ENCODE measurements around the gene EPHB2. TPM values are rescaled to one million over a fixed set of nuclear protein-coding genes. Genes with fewer than 3 reads are reported as not detected.
A peak's percentile ranks its signal among the peaks of the same experiment; 100 is the strongest.

EPHB2 gene
- total and polyA plus RNA-seq, 3 donors from 2014 or later = 7.7 to 9.4 (median 8.2) TPM

- intact Hi-C loops (cut with DNase I; ENCODE audit: low total_unique reads) = no loop called here
- TF ChIP-seq CTCF (IDR thresholded peaks at IDR 0.05) (no peak), POLR2A (IDR thresholded peaks at IDR 0.05) (no peak)
Observed at GRCh38 chr1:22777388-22778057, 66.9 kb downstream of the EPHB2 start.

GRCh38 chr1:22778408-22778807 is 67.8 kb downstream of the EPHB2 start:
- 26 to 47% methylated on average over 2 of the region's 2 CpGs for WGBS, 2 donors
- intact Hi-C loops (cut with DNase I; ENCODE audit: low total_unique reads) = no loop called here
- TF ChIP-seq CTCF (IDR thresholded peaks at IDR 0.05) = no peak
- no peak for TF ChIP-seq POLR2A (IDR thresholded peaks at IDR 0.05)
- peaks cover 39% of the 10 kb centered on the region for H3K4me1 ChIP-seq
- H3K36me3 ChIP-seq (ENCODE audit: low read depth, missing control alignments) = no peaks in the 10 kb centered on the region
- H3K27ac ChIP-seq = no peak overlapping the region
- H3K4me3 ChIP-seq = no peak overlapping the region
- no peak for DNase-seq
- H3K27me3 ChIP-seq = no peaks in the 10 kb centered on the region
- H3K9me3 ChIP-seq = no peaks in the 10 kb centered on the region

More at GRCh38 chr1:22777388-22778057, 66.9 kb downstream of the EPHB2 start:
- H3K4me3 ChIP-seq = no peak overlapping the region
- no peaks in the 10 kb centered on the region for H3K9me3 ChIP-seq
- peaks cover 39% of the 10 kb centered on the region for H3K4me1 ChIP-seq
- WGBS, 2 donors = 66 to 78% methylated on average over 6 to 7 of the region's 7 CpGs
- H3K36me3 ChIP-seq (ENCODE audit: low read depth, missing control alignments) = no peaks in the 10 kb centered on the region
- DNase-seq = no peak
- H3K27me3 ChIP-seq = no peaks in the 10 kb centered on the region
- no peak overlapping the region for H3K27ac ChIP-seq

GRCh38 chr1:22778862-22779520 is 68.4 kb downstream of the EPHB2 start:
- Histone ChIP-seq H3K4me1 (peaks cover 33% of the 10 kb centered on the region), H3K9me3 (no peaks in the 10 kb centered on the region), H3K27me3 (no peaks in the 10 kb centered on the region), H3K27ac (no peak overlapping the region), H3K36me3 (ENCODE audit: low read depth, missing control alignments) (no peaks in the 10 kb centered on the region), H3K4me3 (no peak overlapping the region)
- TF ChIP-seq POLR2A (IDR thresholded peaks at IDR 0.05) = no peak
- no peak for TF ChIP-seq CTCF (IDR thresholded peaks at IDR 0.05)
- intact Hi-C loops (cut with DNase I; ENCODE audit: low total_unique reads) = no loop called here
- DNase-seq = peak; percentile 65
- WGBS, 2 donors = 29 to 55% methylated on average over 9 of the region's 9 CpGs

GRCh38 chr1:22780696-22781095 is 70.1 kb downstream of the EPHB2 start:
- H3K4me1 ChIP-seq = peaks cover 22% of the 10 kb centered on the region
- peak; percentile 70 for DNase-seq
- no peaks in the 10 kb centered on the region for H3K27me3 ChIP-seq

More at GRCh38 chr1:22780696-22781095, 70.1 kb downstream of the EPHB2 start:
- TF ChIP-seq CTCF (IDR thresholded peaks at IDR 0.05) (no peak), POLR2A (IDR thresholded peaks at IDR 0.05) (no peak)
- no peaks in the 10 kb centered on the region for H3K9me3 ChIP-seq
- no peak overlapping the region for H3K4me3 ChIP-seq
- no peaks in the 10 kb centered on the region for H3K36me3 ChIP-seq (ENCODE audit: low read depth, missing control alignments)
- WGBS, 2 donors = 62 to 76% methylated on average over 14 of the region's 14 CpGs
- H3K27ac ChIP-seq = no peak overlapping the region
- intact Hi-C loops (cut with DNase I; ENCODE audit: low total_unique reads) = no loop called here

All from testis (tissue), 3 donors.